T-helper 1 cell treated with Interleukin-12 subunit alpha and Interleukin-12 subunit beta and Interleukin-4 antibody, amounts not matched to agents 30 μg/mL and 1 μg/mL, for 36 hours (primary cell): ENCODE data around the gene ZNF644.
"Not testable (repeated sequence)": the region's sequence is repeated elsewhere in the genome, so short reads cannot be mapped to it uniquely, and the experiment has no call there.

Experiments
- H3K27ac Mint-ChIP-seq: one replicate; pipeline ENCODE4 v1.8.0; 2021; ENCODE audit warnings: mild to moderate bottlenecking, mixed read lengths
- H3K27me3 Mint-ChIP-seq: one replicate; pipeline ENCODE4 v1.8.0; 2021; ENCODE audit warnings: low read depth, mixed read lengths
- H3K36me3 Mint-ChIP-seq: one replicate; pipeline ENCODE4 v1.8.0; 2021; ENCODE audit warnings: low read depth, mixed read lengths
- H3K4me1 Mint-ChIP-seq: one replicate; pipeline ENCODE4 v1.8.0; 2021; ENCODE audit warnings: low read depth, mixed read lengths
- H3K4me3 Mint-ChIP-seq: one replicate; pipeline ENCODE4 v1.8.0; 2021; ENCODE audit warnings: mild to moderate bottlenecking, moderate library complexity, mixed read lengths
- H3K9me3 Mint-ChIP-seq: one replicate; pipeline ENCODE4 v1.8.0; 2021; ENCODE audit warnings: mixed read lengths

The ZNF644 gene

GRCh38 chr1:91021686-91022517, at the start of gene ZNF644:
ZNF644 (minus strand) TSS chr1:91022035; CDS start chr1:90982353, 39,682 bp downstream.
- peak within 1 kb of the TSS; percentile 98 for H3K27ac Mint-ChIP-seq
- H3K4me1 Mint-ChIP-seq: peaks cover 38% of the 10 kb centered on the region
- peaks cover 15% of the 10 kb centered on the region for H3K36me3 Mint-ChIP-seq
- no peaks in the 10 kb centered on the region for H3K9me3 Mint-ChIP-seq
- peak within 1 kb of the TSS; percentile 94 for H3K4me3 Mint-ChIP-seq
- H3K27me3 Mint-ChIP-seq: no peaks in the 10 kb centered on the region

DNA sequence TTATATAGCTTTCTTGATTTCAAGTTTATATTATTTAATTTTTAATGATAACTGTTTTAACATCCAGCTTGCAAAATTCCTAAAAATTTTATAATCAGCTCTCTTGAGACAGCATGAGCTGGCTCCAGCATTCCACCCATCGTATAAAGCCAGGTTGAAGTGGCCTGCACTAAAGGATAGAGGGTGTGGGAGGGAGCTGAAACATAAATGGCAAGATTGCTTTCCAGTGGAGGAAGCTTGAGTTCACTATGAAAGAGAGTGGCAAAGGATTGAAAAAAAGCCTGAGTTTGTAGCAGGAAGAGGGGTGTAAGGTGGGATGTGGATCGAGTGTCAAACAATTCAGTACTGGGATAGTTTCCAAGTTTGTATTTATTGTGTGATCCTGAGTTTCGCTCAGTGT, 48.5 kb upstream of the ZNF644 start:
- Mint-ChIP-seq H3K4me3 (no peak overlapping the region), H3K9me3 (no peaks in the 10 kb centered on the region), H3K27me3 (peaks cover 5% of the 10 kb centered on the region), H3K27ac (no peak overlapping the region), H3K36me3 (no peaks in the 10 kb centered on the region), H3K4me1 (no peaks in the 10 kb centered on the region)

GRCh38 chr1:91066538-91066937, 44.7 kb upstream of the ZNF644 start:
- Mint-ChIP-seq H3K4me1 (no peaks in the 10 kb centered on the region), H3K27ac (no peak overlapping the region), H3K27me3 (peaks cover 5% of the 10 kb centered on the region), H3K36me3 (no peaks in the 10 kb centered on the region), H3K9me3 (no peaks in the 10 kb centered on the region), H3K4me3 (no peak overlapping the region)

GRCh38 chr1:91065337-91065736, 43.5 kb upstream of the ZNF644 start:
- Mint-ChIP-seq H3K9me3 (peaks cover 4% of the 10 kb centered on the region), H3K4me1 (no peaks in the 10 kb centered on the region), H3K4me3 (no peak overlapping the region), H3K27me3 (no peaks in the 10 kb centered on the region), H3K36me3 (no peaks in the 10 kb centered on the region), H3K27ac (no peak overlapping the region)

DNA sequence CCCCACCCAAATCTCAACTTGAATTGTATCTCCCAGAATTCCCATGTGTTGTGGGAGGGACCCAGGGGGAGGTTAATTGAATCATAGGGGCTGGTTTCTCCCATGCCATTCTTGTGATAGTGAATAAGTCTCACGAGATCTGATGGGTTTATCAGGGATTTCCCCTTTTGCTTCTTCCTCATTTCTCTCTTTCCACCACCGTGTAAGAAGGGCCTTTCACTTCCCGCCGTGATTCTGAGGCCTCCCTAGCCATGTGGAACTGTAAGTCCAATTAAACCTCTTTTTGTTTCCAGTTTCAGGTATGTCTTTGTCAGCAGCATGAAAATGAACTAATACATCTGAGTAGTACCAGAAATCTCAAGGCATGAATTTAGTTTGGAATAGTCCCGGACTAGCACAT, 41.6 kb upstream of the ZNF644 start:
- H3K4me1 Mint-ChIP-seq, H3K4me3 Mint-ChIP-seq, H3K27ac Mint-ChIP-seq, H3K9me3 Mint-ChIP-seq, H3K27me3 Mint-ChIP-seq, H3K36me3 Mint-ChIP-seq: not testable (repeated sequence)

- Mint-ChIP-seq H3K27me3 (peaks cover 6% of the 10 kb centered on the region), H3K27ac (no peak overlapping the region), H3K9me3 (peaks cover 4% of the 10 kb centered on the region), H3K4me1 (no peaks in the 10 kb centered on the region), H3K4me3 (no peak overlapping the region), H3K36me3 (no peaks in the 10 kb centered on the region)
Observed at GRCh38 chr1:91059157-91059556, 37.3 kb upstream of the ZNF644 start.

DNA sequence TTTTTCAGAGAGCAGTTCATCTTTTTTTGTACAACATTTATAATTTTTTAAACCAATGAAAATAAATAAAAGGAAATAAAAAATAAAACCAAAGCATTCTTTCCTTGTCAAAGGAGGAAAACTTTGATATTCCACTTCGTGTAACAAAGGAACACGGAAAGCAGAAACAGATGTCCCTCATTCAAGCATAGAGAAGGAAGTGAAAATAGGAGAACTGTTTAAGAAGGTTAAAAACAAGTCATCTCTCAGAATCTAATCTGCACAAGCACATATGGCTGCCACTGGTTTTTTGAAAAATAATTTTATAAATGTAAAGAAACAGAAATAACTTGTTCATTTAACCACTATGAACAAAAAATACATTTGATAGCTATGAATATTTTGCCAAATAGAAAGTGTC, 35.9 kb upstream of the ZNF644 start:
- Mint-ChIP-seq H3K27me3 (peaks cover 6% of the 10 kb centered on the region), H3K9me3 (peaks cover 4% of the 10 kb centered on the region), H3K4me1 (no peaks in the 10 kb centered on the region), H3K27ac (no peak overlapping the region), H3K4me3 (no peak overlapping the region), H3K36me3 (no peaks in the 10 kb centered on the region)

DNA sequence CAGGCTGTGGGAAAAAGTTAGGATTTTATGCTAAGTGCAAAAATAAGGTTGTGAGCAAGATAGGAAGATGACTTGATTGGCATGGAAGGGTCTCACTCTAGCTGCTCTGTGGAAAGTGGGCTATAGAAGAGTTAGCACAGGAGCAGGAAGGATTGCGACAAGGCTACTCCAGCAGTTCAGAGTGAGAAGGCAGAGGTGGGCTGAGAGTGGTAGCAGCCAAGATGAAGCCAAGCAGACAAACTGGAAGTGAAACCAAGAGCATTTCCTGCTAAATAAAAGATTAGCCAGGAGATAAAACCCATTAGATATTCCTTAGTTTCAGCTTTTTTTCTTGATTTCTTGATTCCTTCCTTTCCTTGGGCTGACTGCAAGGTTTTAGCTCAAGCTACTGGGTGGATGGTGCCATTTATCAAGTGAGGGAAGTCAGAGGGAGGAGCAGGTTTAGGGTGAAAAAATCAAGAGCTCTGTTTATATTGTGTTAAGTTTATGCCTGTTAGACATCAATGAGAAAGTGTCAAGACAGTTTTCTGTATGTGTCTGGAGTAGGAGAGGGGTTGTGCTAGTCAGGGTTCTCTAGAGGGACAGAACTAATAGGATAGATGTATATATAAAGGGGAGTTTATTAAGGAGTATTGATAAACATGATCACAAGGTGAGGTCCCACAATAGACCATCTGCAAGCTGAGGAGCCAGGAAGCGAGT, 33.1 kb upstream of the ZNF644 start:
- Mint-ChIP-seq H3K4me3 (no peak overlapping the region), H3K36me3 (no peaks in the 10 kb centered on the region), H3K4me1 (no peaks in the 10 kb centered on the region), H3K27me3 (peaks cover 6% of the 10 kb centered on the region), H3K9me3 (no peaks in the 10 kb centered on the region), H3K27ac (no peak overlapping the region)

- H3K27me3 Mint-ChIP-seq: peaks cover 7% of the 10 kb centered on the region
- H3K27ac Mint-ChIP-seq: no peak overlapping the region
- H3K4me3 Mint-ChIP-seq: no peak overlapping the region
- no peaks in the 10 kb centered on the region for H3K9me3 Mint-ChIP-seq
- no peaks in the 10 kb centered on the region for H3K4me1 Mint-ChIP-seq
- H3K36me3 Mint-ChIP-seq: no peaks in the 10 kb centered on the region
Observed at GRCh38 chr1:91053630-91054029, 31.8 kb upstream of the ZNF644 start.

GRCh38 chr1:91049551-91049950, 27.7 kb upstream of the ZNF644 start:
- H3K36me3 Mint-ChIP-seq: not testable (repeated sequence)
- H3K27me3 Mint-ChIP-seq: peaks cover 14% of the 10 kb centered on the region

GRCh38 chr1:91046766-91047165, 24.9 kb upstream of the ZNF644 start:
- Mint-ChIP-seq H3K27me3 (peaks cover 14% of the 10 kb centered on the region), H3K36me3 (no peaks in the 10 kb centered on the region), H3K27ac (no peak overlapping the region), H3K4me1 (no peaks in the 10 kb centered on the region), H3K4me3 (no peak overlapping the region), H3K9me3 (peaks cover 7% of the 10 kb centered on the region)

More at GRCh38 chr1:91049551-91049950, 27.7 kb upstream of the ZNF644 start:
- not testable (repeated sequence) for H3K9me3 Mint-ChIP-seq, H3K4me1 Mint-ChIP-seq, H3K27ac Mint-ChIP-seq, H3K4me3 Mint-ChIP-seq

DNA sequence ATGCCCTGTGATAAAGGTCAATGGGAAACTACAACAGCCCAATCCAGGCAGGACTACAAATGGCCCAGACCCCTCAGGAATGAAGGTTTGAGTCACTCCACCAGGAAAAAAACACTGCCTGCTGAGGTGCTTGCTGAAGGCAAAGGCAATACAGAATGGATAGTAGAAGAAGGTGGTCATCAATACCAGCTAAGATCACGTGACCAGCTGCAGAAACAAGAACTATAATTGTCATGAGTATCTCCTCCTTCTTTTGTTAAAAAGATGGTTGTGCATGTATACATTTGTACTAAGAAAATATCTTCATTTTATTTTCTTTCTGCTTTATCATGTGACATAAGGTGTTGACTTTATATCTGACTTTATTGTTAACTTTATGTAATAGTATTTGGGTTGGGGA, 23.4 kb upstream of the ZNF644 start:
- H3K9me3 Mint-ChIP-seq: peaks cover 11% of the 10 kb centered on the region
- H3K27me3 Mint-ChIP-seq: peaks cover 14% of the 10 kb centered on the region
- no peaks in the 10 kb centered on the region for H3K36me3 Mint-ChIP-seq
- H3K4me3 Mint-ChIP-seq: no peak overlapping the region
- H3K4me1 Mint-ChIP-seq: no peaks in the 10 kb centered on the region
- H3K27ac Mint-ChIP-seq: no peak overlapping the region

GRCh38 chr1:91044776-91045175, 22.9 kb upstream of the ZNF644 start:
- H3K4me1 Mint-ChIP-seq, H3K4me3 Mint-ChIP-seq, H3K36me3 Mint-ChIP-seq, H3K27ac Mint-ChIP-seq: not testable (repeated sequence)
- Mint-ChIP-seq H3K27me3 (peaks cover 14% of the 10 kb centered on the region), H3K9me3 (peaks cover 11% of the 10 kb centered on the region)

- H3K27ac Mint-ChIP-seq, H3K4me3 Mint-ChIP-seq, H3K36me3 Mint-ChIP-seq, H3K4me1 Mint-ChIP-seq, H3K27me3 Mint-ChIP-seq: not testable (repeated sequence)
- peaks cover 11% of the 10 kb centered on the region for H3K9me3 Mint-ChIP-seq
Observed at GRCh38 chr1:91042372-91042771, 20.5 kb upstream of the ZNF644 start.

- peaks cover 7% of the 10 kb centered on the region for H3K27me3 Mint-ChIP-seq
- H3K36me3 Mint-ChIP-seq: no peaks in the 10 kb centered on the region
- H3K9me3 Mint-ChIP-seq: peaks cover 4% of the 10 kb centered on the region
- H3K4me3 Mint-ChIP-seq: no peak overlapping the region
- no peak overlapping the region for H3K27ac Mint-ChIP-seq
- H3K4me1 Mint-ChIP-seq: no peaks in the 10 kb centered on the region
Observed at GRCh38 chr1:91038582-91038981, 16.7 kb upstream of the ZNF644 start.
